Natural killer cell (primary cell): ENCODE data around the gene SLC39A7. TPM values are rescaled to one million over a fixed set of nuclear protein-coding genes. Genes with fewer than 3 reads are reported as not detected.

Experiments used
- ATAC-seq, 3 donors: fragments of 150-1000 bp in 2 of 3; fragments of 200-7000 bp in 1 of 3; cut with Tn5 transposase; 1 replicate in 1 of 3; 2 replicates in 2 of 3; pipeline ENCODE4 v1.10.0; 2021; ENCODE audit warnings: mild to moderate bottlenecking in 2 of 3, moderate library complexity in 2 of 3
- DNase-seq, 2 donors: peaks; one replicate each; pipeline versions ENCODE4 v3.0.0 to v3.0.0-alpha.2; 2013 to 2021; ENCODE audit warnings: mixed read lengths in 1 of 2
- H3K27ac ChIP-seq: one replicate; pipeline ENCODE4 v1.5.1; 2013; ENCODE audit warnings: mild to moderate bottlenecking, low read length
- H3K27me3 ChIP-seq: one replicate; pipeline ENCODE4 v1.6.1; 2013; ENCODE audit warnings: low read length; ENCODE audit not compliant: control insufficient read depth, insufficient read depth
- H3K36me3 ChIP-seq: one replicate; pipeline ENCODE4 v1.6.1; 2013; ENCODE audit warnings: low read length; ENCODE audit not compliant: control insufficient read depth, insufficient read depth
- H3K4me1 ChIP-seq: one replicate; pipeline ENCODE4 v1.6.1; 2013; ENCODE audit warnings: low read length; ENCODE audit not compliant: control insufficient read depth, insufficient read depth
- H3K4me3 ChIP-seq: one replicate; pipeline ENCODE4 v1.5.1; 2013; ENCODE audit warnings: low read length
- H3K9me3 ChIP-seq: one replicate; pipeline ENCODE4 v1.6.1; 2013; ENCODE audit warnings: low read length; ENCODE audit not compliant: control insufficient read depth, insufficient read depth
- H3K27ac Mint-ChIP-seq, 2 donors: one replicate each; pipeline ENCODE4 v1.8.0; 2022; ENCODE audit warnings: mild to moderate bottlenecking in 2 of 2, mixed read lengths in 2 of 2, moderate library complexity in 1 of 2
- H3K27me3 Mint-ChIP-seq, 2 donors: one replicate each; pipeline ENCODE4 v1.8.0; 2022; ENCODE audit warnings: low read depth in 2 of 2, mixed read lengths in 2 of 2
- H3K36me3 Mint-ChIP-seq: one replicate; pipeline ENCODE4 v1.8.0; 2022; ENCODE audit warnings: mixed read lengths
- H3K4me1 Mint-ChIP-seq, 2 donors: one replicate each; pipeline ENCODE4 v1.8.0; 2022; ENCODE audit warnings: mixed read lengths in 2 of 2
- H3K4me3 Mint-ChIP-seq: one replicate; pipeline ENCODE4 v1.8.0; 2022; ENCODE audit warnings: mild to moderate bottlenecking, moderate library complexity, mixed read lengths
- H3K9me3 Mint-ChIP-seq, 2 donors: one replicate each; pipeline ENCODE4 v1.8.0; 2022; ENCODE audit warnings: mixed read lengths in 2 of 2
- CTCF ChIP-seq: fragments of 200-600 bp; IDR thresholded peaks from one replicate; pipeline ENCODE4 v1.8.0; 2022; ENCODE audit warnings: antibody characterized with exemption
- WGBS: methylation state at CpG from one replicate; pipeline ENCODE4 v1.1.7; 2013; ENCODE audit warnings: missing lambda C conversion rate; ENCODE audit not compliant: insufficient coverage; 5-methylcytosine and 5-hydroxymethylcytosine counted together
- intact Hi-C: fragments of 100-400 bp; cut with micrococcal nuclease; formaldehyde crosslinking; loops from one replicate; pipeline ENCODE4 v1.14.2; 2022
- total RNA-seq, 4 donors: library from RNA; stranded (reverse); fragments of 120-200 nt in 1 of 4; gene quantifications; one replicate each; pipeline versions ENCODE4 v1.2.3 to v1.2.4, GENCODE V29; 2013 to 2022

Gene SLC39A7
- total RNA-seq, 3 donors from 2014 or later (not counting 1 experiment from before 2014, with no cell fraction given): 38.9 to 45.7 (median 45.6) TPM

DNA sequence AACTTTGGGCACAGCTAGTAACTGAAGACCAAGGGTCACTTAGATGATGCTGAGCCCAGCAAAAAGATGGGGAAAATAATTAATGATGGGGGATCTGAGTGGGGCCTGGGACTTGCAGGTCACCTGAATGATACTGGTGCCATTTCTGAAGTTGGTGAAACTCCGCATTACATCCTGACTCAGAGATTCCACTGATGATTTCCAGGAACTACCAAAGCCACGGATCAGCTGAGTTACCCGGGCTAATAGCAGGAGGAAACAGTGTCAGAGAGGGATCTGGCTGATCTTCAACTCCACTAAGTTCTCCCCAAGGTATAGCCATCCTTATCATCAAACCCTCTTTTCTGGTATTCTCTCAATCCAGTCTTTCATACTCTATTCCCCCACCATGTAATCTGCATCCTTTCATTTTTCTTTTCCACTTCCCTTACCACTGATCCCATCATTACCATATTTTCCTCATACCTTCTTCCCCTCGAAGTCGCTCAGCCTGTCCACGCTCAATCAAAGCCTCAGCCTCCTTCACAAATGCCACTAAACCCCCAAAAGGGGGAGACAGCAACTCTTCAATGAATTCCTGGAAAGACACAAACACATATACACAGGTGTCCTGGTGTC, 50.8 kb downstream of the SLC39A7 start:
- 89% methylated on average over 6 of the region's 6 CpGs for WGBS
- no peak for TF ChIP-seq CTCF
- Mint-ChIP-seq H3K9me3 (no peaks in the 10 kb centered on the region), H3K27me3 (no peaks in the 10 kb centered on the region), H3K27ac (peak overlapping the region in 1 of 2 donors; percentile 95), H3K4me1 (peaks cover 22 to 37% of the 10 kb centered on the region in 2 donors), H3K4me3 (peak overlapping the region; percentile 7), H3K36me3 (no peaks in the 10 kb centered on the region)
- intact Hi-C loops: no loop called here
- H3K4me3 ChIP-seq: no peak overlapping the region
- no peaks in the 10 kb centered on the region for H3K9me3 ChIP-seq
- no peak for ATAC-seq
- H3K27me3 ChIP-seq: no peaks in the 10 kb centered on the region
- DNase-seq: no peak
- peaks cover 14% of the 10 kb centered on the region for H3K36me3 ChIP-seq
- H3K27ac ChIP-seq: no peak overlapping the region
- H3K4me1 ChIP-seq: peaks cover 28% of the 10 kb centered on the region

DNA sequence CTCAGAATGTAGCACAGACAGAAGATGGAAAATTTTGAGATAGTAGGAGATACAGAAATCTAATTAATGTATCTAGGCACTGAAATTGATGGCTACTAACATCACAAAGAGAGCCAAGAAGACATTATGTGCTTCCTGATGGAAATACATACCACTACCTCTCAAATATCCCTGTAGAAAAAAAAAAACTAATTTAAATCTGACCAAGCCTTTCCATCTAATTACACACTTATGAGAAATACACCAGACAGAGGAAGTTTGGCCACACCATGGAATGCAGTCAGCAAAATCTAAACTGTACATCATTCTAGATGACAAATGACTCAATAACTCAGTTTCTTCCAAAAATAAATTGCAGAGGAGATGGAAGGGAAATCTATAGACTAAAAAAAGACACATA, 52.1 kb downstream of the SLC39A7 start:
- Histone ChIP-seq H3K9me3 (no peaks in the 10 kb centered on the region), H3K27ac (no peak overlapping the region), H3K27me3 (no peaks in the 10 kb centered on the region), H3K4me1 (peaks cover 27% of the 10 kb centered on the region), H3K4me3 (no peak overlapping the region), H3K36me3 (peaks cover 17% of the 10 kb centered on the region)
- no peak overlapping the region for H3K27ac Mint-ChIP-seq
- peaks cover 22 to 37% of the 10 kb centered on the region in 2 donors for H3K4me1 Mint-ChIP-seq
- ATAC-seq: no peak
- no peaks in the 10 kb centered on the region for H3K9me3 Mint-ChIP-seq
- no peaks in the 10 kb centered on the region for H3K27me3 Mint-ChIP-seq
- intact Hi-C loops: no loop called here
- no peak overlapping the region for H3K4me3 Mint-ChIP-seq
- H3K36me3 Mint-ChIP-seq: no peaks in the 10 kb centered on the region
- no peak for DNase-seq
- no peak for TF ChIP-seq CTCF

Other genes with a start within 250 kb of the SLC39A7 start
- gene HLA-DMA, start 247.8 kb upstream of the SLC39A7 start, total RNA-seq: 10 to 100 TPM; 39.2 to 57.5 (median 48.1) TPM
- 100 to 1,000 TPM; 653 to 886 (median 714) TPM for gene BRD2, start 232.3 kb upstream of the SLC39A7 start, total RNA-seq
- gene HLA-DOA, start 191.3 kb upstream of the SLC39A7 start, total RNA-seq: 1 to 10 TPM; 1.2 to 4.3 (median 3.6) TPM
- gene HLA-DPA1, start 127.2 kb upstream of the SLC39A7 start, total RNA-seq: 100 to 1,000 TPM in 1 of 3 donors, 10 to 100 TPM in 2; 43.1 to 135 (median 73.5) TPM
- gene HLA-DPB1, start 124.9 kb upstream of the SLC39A7 start, total RNA-seq: 100 to 1,000 TPM in 1 of 3 donors, 10 to 100 TPM in 2; 55.2 to 131 (median 77.1) TPM
- 1 to 10 TPM in 1 of 3 donors, under 1 TPM in 2; 0.93 to 2.0 (median 0.94) TPM for gene COL11A2, start 8.4 kb upstream of the SLC39A7 start, total RNA-seq
- gene RXRB, start 202 bp upstream of the SLC39A7 start, total RNA-seq: 10 to 100 TPM; 72.3 to 96.4 (median 73.9) TPM
- 1 to 10 TPM; 5.4 to 7.7 (median 6.8) TPM for gene HSD17B8, start 3.8 kb downstream of the SLC39A7 start, total RNA-seq
- gene RING1, start 7.6 kb downstream of the SLC39A7 start, total RNA-seq: 10 to 100 TPM; 34.5 to 40.3 (median 36.5) TPM
- 100 to 1,000 TPM in 1 of 3 donors, 10 to 100 TPM in 2; 98.0 to 112 (median 99.4) TPM for gene VPS52, start 71.0 kb downstream of the SLC39A7 start, total RNA-seq
- 1,000 to 10,000 TPM; 1,182 to 1,707 (median 1,500) TPM for gene RPS18, start 71.2 kb downstream of the SLC39A7 start, total RNA-seq
- gene B3GALT4, start 76.3 kb downstream of the SLC39A7 start, total RNA-seq: 10 to 100 TPM; 22.7 to 24.1 (median 23.1) TPM
- 10 to 100 TPM; 33.6 to 56.3 (median 47.0) TPM for gene WDR46, start 88.4 kb downstream of the SLC39A7 start, total RNA-seq
- gene PFDN6, start 88.7 kb downstream of the SLC39A7 start, total RNA-seq: 10 to 100 TPM; 19.2 to 26.5 (median 22.7) TPM
- gene RGL2, start 98.1 kb downstream of the SLC39A7 start, total RNA-seq: 10 to 100 TPM; 80.7 to 91.4 (median 84.9) TPM
- 100 to 1,000 TPM; 404 to 457 (median 446) TPM for gene TAPBP, start 113.2 kb downstream of the SLC39A7 start, total RNA-seq
- 10 to 100 TPM; 20.4 to 34.0 (median 25.9) TPM for gene ZBTB22, start 116.9 kb downstream of the SLC39A7 start, total RNA-seq
- gene DAXX, start 122.1 kb downstream of the SLC39A7 start, total RNA-seq: 10 to 100 TPM; 50.7 to 76.7 (median 51.6) TPM
- 1 to 10 TPM; 2.7 to 4.6 (median 3.3) TPM for gene KIFC1, start 191.0 kb downstream of the SLC39A7 start, total RNA-seq
- 100 to 1,000 TPM; 262 to 392 (median 322) TPM for gene PHF1, start 210.1 kb downstream of the SLC39A7 start, total RNA-seq
- 100 to 1,000 TPM; 166 to 186 (median 184) TPM for gene CUTA, start 217.2 kb downstream of the SLC39A7 start, total RNA-seq
- 10 to 100 TPM; 43.5 to 61.6 (median 55.8) TPM for gene SYNGAP1, start 219.2 kb downstream of the SLC39A7 start, total RNA-seq